Epidermal melanocyte (primary cell): Measurements from ENCODE around the gene PAK4.
"Not testable (repeated sequence)": the region's sequence is repeated elsewhere in the genome, so short reads cannot be mapped to it uniquely, and the experiment has no call there.

Experiments used
- DNase-seq: peaks from one replicate; pipeline ENCODE4 v3.0.0; 2011; ENCODE audit warnings: low spot score; ENCODE audit not compliant: insufficient read length

Gene PAK4

GRCh38 chr19:39130337-39131254 lies 5.0 kb downstream of the PAK4 start:
- no peak for DNase-seq

- DNase-seq = no peak
These were observed 5.7 kb downstream of the PAK4 start for GRCh38 chr19:39131255-39131755.

- no peak for DNase-seq
These were observed 6.9 kb downstream of the PAK4 start for GRCh38 chr19:39132344-39132969.

GRCh38 chr19:39133431-39134270 lies 8.1 kb downstream of the PAK4 start:
- no peak for DNase-seq

- peak; percentile 3 for DNase-seq
These were observed 10.1 kb downstream of the PAK4 start for GRCh38 chr19:39135701-39136100.

GRCh38 chr19:39136225-39136940 lies 10.8 kb downstream of the PAK4 start:
- no peak for DNase-seq

- DNase-seq = no peak
These were observed 11.5 kb downstream of the PAK4 start for GRCh38 chr19:39137131-39137530.

- peak; percentile 9 for DNase-seq
These were observed 12.9 kb downstream of the PAK4 start for GRCh38 chr19:39138221-39139211.

GRCh38 chr19:39139305-39139874 lies 13.8 kb downstream of the PAK4 start:
- DNase-seq = no peak

- peak; percentile 11 for DNase-seq
These were observed 14.4 kb downstream of the PAK4 start for GRCh38 chr19:39139971-39140453.

- peak; percentile 10 for DNase-seq
These were observed 15.0 kb downstream of the PAK4 start for GRCh38 chr19:39140594-39140993.

- DNase-seq = peak; percentile 2
These were observed 16.3 kb downstream of the PAK4 start for GRCh38 chr19:39141929-39142328.

- peak; percentile 1 for DNase-seq
These were observed 17.0 kb downstream of the PAK4 start for GRCh38 chr19:39142630-39143029.

- not testable (repeated sequence) for DNase-seq
These were observed 18.2 kb downstream of the PAK4 start for GRCh38 chr19:39143757-39144289.

GRCh38 chr19:39144290-39145071 lies 18.9 kb downstream of the PAK4 start:
- DNase-seq = no peak

- peak; percentile 59 for DNase-seq
These were observed 19.8 kb downstream of the PAK4 start for GRCh38 chr19:39145180-39145953.

- no peak for DNase-seq
These were observed 20.5 kb downstream of the PAK4 start for GRCh38 chr19:39146091-39146490.
